Fibroblast of villous mesenchyme (primary cell): ENCODE data around the gene SLC16A2. TPM values are rescaled to one million over a fixed set of nuclear protein-coding genes. Genes with fewer than 3 reads are reported as not detected.
"Not testable (repeated sequence)": the region's sequence is repeated elsewhere in the genome, so short reads cannot be mapped to it uniquely, and the experiment has no call there.

ENCODE experiments used
- DNase-seq: peaks from one replicate; pipeline ENCODE4 v3.0.0-alpha.2; 2010; ENCODE audit warnings: low read depth
- H3K4me3 ChIP-seq: 2 replicates; pipeline ENCODE4 v1.5.1; 2011; ENCODE audit warnings: low read depth, mild to moderate bottlenecking, low read length
- CTCF ChIP-seq: IDR thresholded peaks from 2 replicates; pipeline ENCODE4 v1.5.1; 2012; ENCODE audit warnings: low read depth, mild to moderate bottlenecking, low read length; ENCODE audit not compliant: insufficient read depth
- total RNA-seq: library from RNA; depleted of rRNA; stranded (reverse); fragments of >200 nt; gene quantifications from 2 replicates; pipeline ENCODE4 v1.2.3, GENCODE V29; 2012

SLC16A2 gene
- total RNA-seq, 1 donor, result 10.8 TPM

- no peak for TF ChIP-seq CTCF
These were observed 29.6 kb downstream of the SLC16A2 start for GRCh38 chrX:74450803-74451449.

GRCh38 chrX:74451450-74452198 lies 30.3 kb downstream of the SLC16A2 start:
- TF ChIP-seq CTCF, result no peak
- H3K4me3 ChIP-seq, result no peak overlapping the region
- no peak for DNase-seq

More at GRCh38 chrX:74450803-74451449, 29.6 kb downstream of the SLC16A2 start:
- DNase-seq, result peak; percentile 88
- no peak overlapping the region for H3K4me3 ChIP-seq

GRCh38 chrX:74452199-74452481 lies 30.8 kb downstream of the SLC16A2 start:
- TF ChIP-seq CTCF, result no peak
- no peak for DNase-seq

GRCh38 chrX:74453178-74453577 lies 31.9 kb downstream of the SLC16A2 start:
- no peak overlapping the region for H3K4me3 ChIP-seq
- TF ChIP-seq CTCF, result no peak
- DNase-seq, result no peak

More at GRCh38 chrX:74452199-74452481, 30.8 kb downstream of the SLC16A2 start:
- H3K4me3 ChIP-seq, result no peak overlapping the region

- H3K4me3 ChIP-seq, DNase-seq: not testable (repeated sequence)
These were observed 32.9 kb downstream of the SLC16A2 start for GRCh38 chrX:74454233-74454632.

- H3K4me3 ChIP-seq, result no peak overlapping the region
- DNase-seq, result peak; percentile 60
- no peak for TF ChIP-seq CTCF
These were observed 37.4 kb downstream of the SLC16A2 start for GRCh38 chrX:74458736-74459135.

GRCh38 chrX:74461384-74461783 lies 40.1 kb downstream of the SLC16A2 start:
- TF ChIP-seq CTCF, result no peak
- H3K4me3 ChIP-seq, result no peak overlapping the region
- DNase-seq, result no peak
